Measurements from ENCODE around the gene TRIM37.
"Not testable (repeated sequence)": the region's sequence is repeated elsewhere in the genome, so short reads cannot be mapped to it uniquely, and the experiment has no call there.

Gene TRIM37

GRCh38 chr17:59149051-59149450 is 42.4 kb upstream of the TRIM37 start:
- H3K9me3 ChIP-seq (ENCODE audit: control insufficient read depth, low read length): no peaks in the 10 kb centered on the region
- peaks cover 50% of the 10 kb centered on the region for H3K36me3 ChIP-seq (ENCODE audit: control insufficient read depth, insufficient read depth, low read length)
- peaks cover 12% of the 10 kb centered on the region for H3K4me1 ChIP-seq (ENCODE audit: control insufficient read depth, insufficient read depth, low read length, poor library complexity, severe bottlenecking)
- H3K4me3 ChIP-seq (ENCODE audit: extremely low read depth, insufficient read depth, low read length, poor library complexity, severe bottlenecking): no peak overlapping the region
- 88% methylated on average over 2 of the region's 2 CpGs; no CpG with 5 or more reads in 1 of the 2 experiments for WGBS, 2 experiments (ENCODE audit: insufficient coverage in 2 of 2)
- no peak overlapping the region for H3K27ac ChIP-seq (ENCODE audit: low read depth, low read length, severe bottlenecking)

- 95 to 100% methylated on average over 2 to 4 of the region's 4 CpGs for WGBS, 2 experiments (ENCODE audit: insufficient coverage in 2 of 2)
- Histone ChIP-seq H3K36me3 (ENCODE audit: control insufficient read depth, insufficient read depth, low read length) (peaks cover 72% of the 10 kb centered on the region), H3K27ac (ENCODE audit: low read depth, low read length, severe bottlenecking) (no peak overlapping the region), H3K4me1 (ENCODE audit: control insufficient read depth, insufficient read depth, low read length, poor library complexity, severe bottlenecking) (peaks cover 11% of the 10 kb centered on the region), H3K4me3 (ENCODE audit: extremely low read depth, insufficient read depth, low read length, poor library complexity, severe bottlenecking) (no peak overlapping the region), H3K9me3 (ENCODE audit: control insufficient read depth, low read length) (no peaks in the 10 kb centered on the region)
Observed at GRCh38 chr17:59145571-59146096, 39.0 kb upstream of the TRIM37 start.

DNA sequence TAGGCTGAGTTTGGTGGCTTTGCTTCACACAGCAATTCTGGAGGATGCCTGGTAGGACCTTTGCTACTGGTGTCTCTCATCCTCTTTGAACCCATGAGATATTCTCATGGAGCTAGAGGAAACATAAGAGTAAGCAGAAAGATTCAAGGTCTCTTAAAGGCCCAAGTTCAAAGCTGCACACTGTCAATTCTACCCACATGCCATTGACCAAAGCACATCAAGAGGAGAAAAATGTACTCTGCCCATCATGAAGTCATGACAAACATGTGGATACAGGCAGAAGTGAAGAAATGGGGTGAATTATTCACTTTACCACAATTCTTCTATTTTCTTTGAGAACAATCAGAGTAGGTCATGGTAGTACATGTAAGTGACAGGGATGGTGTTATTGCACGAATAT is 35.2 kb upstream of the TRIM37 start:
- H3K9me3 ChIP-seq (ENCODE audit: control insufficient read depth, low read length): no peaks in the 10 kb centered on the region
- peaks cover 50% of the 10 kb centered on the region for H3K36me3 ChIP-seq (ENCODE audit: control insufficient read depth, insufficient read depth, low read length)
- no peak overlapping the region for H3K4me3 ChIP-seq (ENCODE audit: extremely low read depth, insufficient read depth, low read length, poor library complexity, severe bottlenecking)
- 100% methylated on average over 1 of the region's 1 CpG for WGBS, 2 experiments (ENCODE audit: insufficient coverage in 2 of 2)
- H3K27ac ChIP-seq (ENCODE audit: low read depth, low read length, severe bottlenecking): no peak overlapping the region
- H3K4me1 ChIP-seq (ENCODE audit: control insufficient read depth, insufficient read depth, low read length, poor library complexity, severe bottlenecking): no peaks in the 10 kb centered on the region

DNA sequence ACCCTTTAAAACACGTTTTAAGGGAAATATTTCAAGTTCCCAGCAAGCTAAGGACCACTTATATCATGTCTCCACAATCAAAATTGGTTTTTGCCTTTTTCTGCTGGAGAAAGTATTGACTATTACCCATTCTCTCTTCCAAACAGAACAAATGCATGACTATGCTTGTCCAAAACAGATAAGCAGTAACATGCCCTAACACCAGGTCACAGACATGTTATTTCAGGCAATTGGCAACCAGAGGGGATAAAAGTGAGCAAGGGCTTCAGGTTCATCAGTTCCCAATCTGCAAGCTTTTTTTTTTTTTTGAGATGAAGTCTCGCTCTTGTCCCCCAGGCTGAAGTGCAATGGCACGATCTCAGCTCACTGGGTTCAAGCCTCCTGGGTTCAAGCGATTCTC is 33.3 kb upstream of the TRIM37 start:
- no peak overlapping the region for H3K4me3 ChIP-seq (ENCODE audit: extremely low read depth, insufficient read depth, low read length, poor library complexity, severe bottlenecking)
- 85 to 100% methylated on average over 1 to 3 of the region's 4 CpGs for WGBS, 2 experiments (ENCODE audit: insufficient coverage in 2 of 2)
- peaks cover 41% of the 10 kb centered on the region for H3K36me3 ChIP-seq (ENCODE audit: control insufficient read depth, insufficient read depth, low read length)
- no peaks in the 10 kb centered on the region for H3K9me3 ChIP-seq (ENCODE audit: control insufficient read depth, low read length)
- H3K27ac ChIP-seq (ENCODE audit: low read depth, low read length, severe bottlenecking): no peak overlapping the region
- H3K4me1 ChIP-seq (ENCODE audit: control insufficient read depth, insufficient read depth, low read length, poor library complexity, severe bottlenecking): no peaks in the 10 kb centered on the region

- not testable (repeated sequence) for H3K4me3 ChIP-seq (ENCODE audit: extremely low read depth, insufficient read depth, low read length, poor library complexity, severe bottlenecking); H3K9me3 ChIP-seq (ENCODE audit: control insufficient read depth, low read length); H3K4me1 ChIP-seq (ENCODE audit: control insufficient read depth, insufficient read depth, low read length, poor library complexity, severe bottlenecking); H3K27ac ChIP-seq (ENCODE audit: low read depth, low read length, severe bottlenecking)
- H3K36me3 ChIP-seq (ENCODE audit: control insufficient read depth, insufficient read depth, low read length): peaks cover 26% of the 10 kb centered on the region
- WGBS, 2 experiments (ENCODE audit: insufficient coverage in 2 of 2): 85 to 100% methylated on average over 2 to 3 of the region's 10 CpGs
Observed at GRCh38 chr17:59138339-59138738, 31.7 kb upstream of the TRIM37 start.

- no peaks in the 10 kb centered on the region for H3K9me3 ChIP-seq (ENCODE audit: control insufficient read depth, low read length)
- H3K4me1 ChIP-seq (ENCODE audit: control insufficient read depth, insufficient read depth, low read length, poor library complexity, severe bottlenecking): no peaks in the 10 kb centered on the region
- H3K27ac ChIP-seq (ENCODE audit: low read depth, low read length, severe bottlenecking): no peak overlapping the region
- H3K36me3 ChIP-seq (ENCODE audit: control insufficient read depth, insufficient read depth, low read length): peaks cover 45% of the 10 kb centered on the region
- H3K4me3 ChIP-seq (ENCODE audit: extremely low read depth, insufficient read depth, low read length, poor library complexity, severe bottlenecking): no peak overlapping the region
- no CpG with 5 or more reads among the region's 1 CpG for WGBS, 2 experiments (ENCODE audit: insufficient coverage in 2 of 2)
Observed at GRCh38 chr17:59131131-59131530, 24.5 kb upstream of the TRIM37 start.

GRCh38 chr17:59129814-59130213 is 23.1 kb upstream of the TRIM37 start:
- no peaks in the 10 kb centered on the region for H3K9me3 ChIP-seq (ENCODE audit: control insufficient read depth, low read length)
- WGBS, 2 experiments (ENCODE audit: insufficient coverage in 2 of 2): 80% methylated on average over 1 of the region's 2 CpGs; no CpG with 5 or more reads in 1 of the 2 experiments
- no peaks in the 10 kb centered on the region for H3K4me1 ChIP-seq (ENCODE audit: control insufficient read depth, insufficient read depth, low read length, poor library complexity, severe bottlenecking)
- no peak overlapping the region for H3K27ac ChIP-seq (ENCODE audit: low read depth, low read length, severe bottlenecking)
- H3K4me3 ChIP-seq (ENCODE audit: extremely low read depth, insufficient read depth, low read length, poor library complexity, severe bottlenecking): no peak overlapping the region
- peaks cover 53% of the 10 kb centered on the region for H3K36me3 ChIP-seq (ENCODE audit: control insufficient read depth, insufficient read depth, low read length)

DNA sequence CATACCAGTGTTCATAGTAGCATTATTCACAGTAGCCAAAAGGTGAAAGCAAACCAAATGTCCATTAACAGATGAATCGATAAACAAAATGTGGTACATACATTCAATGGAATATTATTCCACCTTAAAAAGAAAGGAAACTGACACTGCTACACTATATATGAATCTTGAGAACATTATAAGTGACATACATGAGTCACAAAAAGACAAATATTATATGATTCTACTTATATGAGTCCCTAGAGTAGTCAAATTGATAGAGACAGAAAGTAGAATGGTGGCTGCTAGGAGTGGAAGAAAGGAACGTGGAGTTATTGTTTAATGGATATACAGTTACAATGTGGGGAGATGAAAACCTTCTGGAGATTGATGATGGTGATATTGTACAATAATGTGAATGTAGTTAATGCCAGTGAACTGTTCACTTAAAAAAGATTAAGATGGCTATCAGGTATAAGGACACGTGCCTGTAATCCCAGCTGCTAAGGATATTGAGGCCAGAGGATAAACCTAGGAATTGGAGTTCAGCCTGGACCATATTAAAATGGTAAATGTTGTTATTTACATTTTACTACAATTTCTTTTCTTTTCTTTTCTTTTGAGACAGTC is 20.2 kb upstream of the TRIM37 start:
- Histone ChIP-seq H3K9me3 (ENCODE audit: control insufficient read depth, low read length) (no peaks in the 10 kb centered on the region), H3K4me1 (ENCODE audit: control insufficient read depth, insufficient read depth, low read length, poor library complexity, severe bottlenecking) (no peaks in the 10 kb centered on the region), H3K27ac (ENCODE audit: low read depth, low read length, severe bottlenecking) (no peak overlapping the region), H3K4me3 (ENCODE audit: extremely low read depth, insufficient read depth, low read length, poor library complexity, severe bottlenecking) (no peak overlapping the region), H3K36me3 (ENCODE audit: control insufficient read depth, insufficient read depth, low read length) (peaks cover 70% of the 10 kb centered on the region)
- 80 to 85% methylated on average over 1 to 2 of the region's 3 CpGs for WGBS, 2 experiments (ENCODE audit: insufficient coverage in 2 of 2)

GRCh38 chr17:59124665-59125064 is 18.0 kb upstream of the TRIM37 start:
- 100% methylated on average over 1 to 2 of the region's 6 CpGs for WGBS, 2 experiments (ENCODE audit: insufficient coverage in 2 of 2)
- Histone ChIP-seq H3K36me3 (ENCODE audit: control insufficient read depth, insufficient read depth, low read length) (peaks cover 79% of the 10 kb centered on the region), H3K9me3 (ENCODE audit: control insufficient read depth, low read length) (no peaks in the 10 kb centered on the region), H3K4me1 (ENCODE audit: control insufficient read depth, insufficient read depth, low read length, poor library complexity, severe bottlenecking) (no peaks in the 10 kb centered on the region), H3K4me3 (ENCODE audit: extremely low read depth, insufficient read depth, low read length, poor library complexity, severe bottlenecking) (no peak overlapping the region), H3K27ac (ENCODE audit: low read depth, low read length, severe bottlenecking) (no peak overlapping the region)

DNA sequence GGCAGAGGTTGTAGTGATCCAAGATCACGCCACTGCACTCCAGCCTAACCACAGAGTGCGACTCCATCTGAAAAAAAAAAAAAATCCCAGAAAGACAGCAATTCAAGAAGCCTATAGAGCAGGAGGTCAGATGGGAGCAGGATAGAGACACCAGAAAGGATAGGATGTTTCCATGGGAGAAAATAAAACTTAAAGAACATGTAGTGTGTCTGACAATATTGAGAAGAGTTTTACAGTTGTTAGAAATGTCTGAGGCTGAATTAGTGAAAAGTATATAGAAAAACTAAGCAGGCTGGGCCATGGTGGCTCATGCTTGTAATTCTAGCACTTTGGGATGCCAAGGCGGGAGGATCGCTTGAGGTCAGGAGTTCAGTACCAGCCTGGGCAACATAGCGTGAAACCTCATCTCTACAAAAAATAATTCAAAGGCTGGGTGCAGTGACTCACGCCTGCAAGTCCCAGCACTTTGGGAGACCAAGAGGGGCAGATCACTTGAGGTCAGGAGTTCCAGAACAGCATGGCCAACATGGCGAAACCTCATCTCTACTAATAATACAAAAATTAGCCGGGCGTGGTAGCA is 15.3 kb upstream of the TRIM37 start:
- Histone ChIP-seq H3K36me3 (ENCODE audit: control insufficient read depth, insufficient read depth, low read length) (peaks cover 80% of the 10 kb centered on the region), H3K27ac (ENCODE audit: low read depth, low read length, severe bottlenecking) (no peak overlapping the region), H3K4me3 (ENCODE audit: extremely low read depth, insufficient read depth, low read length, poor library complexity, severe bottlenecking) (no peak overlapping the region), H3K9me3 (ENCODE audit: control insufficient read depth, low read length) (no peaks in the 10 kb centered on the region), H3K4me1 (ENCODE audit: control insufficient read depth, insufficient read depth, low read length, poor library complexity, severe bottlenecking) (no peaks in the 10 kb centered on the region)
- WGBS, 2 experiments (ENCODE audit: insufficient coverage in 2 of 2): 86 to 91% methylated on average over 2 to 5 of the region's 9 CpGs

GRCh38 chr17:59115474-59115873 is 8.8 kb upstream of the TRIM37 start:
- 95 to 96% methylated on average over 9 of the region's 9 CpGs for WGBS, 2 experiments (ENCODE audit: insufficient coverage in 2 of 2)
- H3K4me3 ChIP-seq (ENCODE audit: extremely low read depth, insufficient read depth, low read length, poor library complexity, severe bottlenecking): no peak overlapping the region
- H3K4me1 ChIP-seq (ENCODE audit: control insufficient read depth, insufficient read depth, low read length, poor library complexity, severe bottlenecking): no peaks in the 10 kb centered on the region
- H3K27ac ChIP-seq (ENCODE audit: low read depth, low read length, severe bottlenecking): no peak overlapping the region
- H3K9me3 ChIP-seq (ENCODE audit: control insufficient read depth, low read length): no peaks in the 10 kb centered on the region
- peaks cover 89% of the 10 kb centered on the region for H3K36me3 ChIP-seq (ENCODE audit: control insufficient read depth, insufficient read depth, low read length)

All from mesodermal cell (in vitro differentiated cells).